Activated CD8-positive, alpha-beta T cell treated with anti-CD3 and anti-CD28 coated beads for 36 hours (primary cell): ENCODE results near the gene MGAT4C. TPM values are rescaled to one million over a fixed set of nuclear protein-coding genes. Genes with fewer than 3 reads are reported as not detected.

Experiments used
- ATAC-seq: fragments of 200-7000 bp; cut with Tn5 transposase; one replicate; pipeline ENCODE4 v1.10.0; 2021; ENCODE audit warnings: mild to moderate bottlenecking, moderate library complexity
- CTCF ChIA-PET: fragments of 350-600 bp; sonication (Branson Sonifier 250); formaldehyde crosslinking; loops from one replicate; lab custom pipeline; 2021; ENCODE audit warnings: antibody characterized with exemption; lab: Charles Lee
- POLR2A ChIA-PET: fragments of 350-600 bp; sonication (Branson Sonifier 250); formaldehyde crosslinking; loops from one replicate; lab custom pipeline; 2021; ENCODE audit warnings: antibody characterized with exemption; lab: Charles Lee
- DNase-seq: peaks from one replicate; pipeline ENCODE4 v3.0.0-alpha.2; 2020
- H3K27ac Mint-ChIP-seq: one replicate; pipeline ENCODE4 v1.8.0; 2021; ENCODE audit warnings: mild to moderate bottlenecking, mixed read lengths
- H3K27me3 Mint-ChIP-seq: one replicate; pipeline ENCODE4 v1.8.0; 2021; ENCODE audit warnings: mixed read lengths
- H3K36me3 Mint-ChIP-seq: one replicate; pipeline ENCODE4 v1.8.0; 2021; ENCODE audit warnings: low read depth, mixed read lengths
- H3K4me1 Mint-ChIP-seq: one replicate; pipeline ENCODE4 v1.8.0; 2021; ENCODE audit warnings: low read depth, mixed read lengths
- H3K4me3 Mint-ChIP-seq: one replicate; pipeline ENCODE4 v1.8.0; 2021; ENCODE audit warnings: mild to moderate bottlenecking, moderate library complexity, mixed read lengths
- H3K9me3 Mint-ChIP-seq: one replicate; pipeline ENCODE4 v1.8.0; 2021; ENCODE audit warnings: mixed read lengths
- CTCF ChIP-seq: fragments of 200-600 bp; IDR thresholded peaks from one replicate; pipeline ENCODE4 v1.8.0; 2022; ENCODE audit warnings: antibody characterized with exemption, mild to moderate bottlenecking
- intact Hi-C: fragments of 100-400 bp; cut with micrococcal nuclease; formaldehyde crosslinking; loops from one replicate; pipeline ENCODE4 v1.10.0; 2022
- total RNA-seq, 2 experiments: library from RNA; stranded (reverse); gene quantifications; one replicate each; pipeline ENCODE4 v1.2.3, GENCODE V29; 2021

The MGAT4C gene
- total RNA-seq, 2 experiments from 2014 or later: not detected

GRCh38 chr12:86188226-86188625, 68.0 kb downstream of the MGAT4C start:
- no peaks in the 10 kb centered on the region for H3K27me3 Mint-ChIP-seq
- ATAC-seq (no peak), DNase-seq (no peak)
- no peak overlapping the region for H3K27ac Mint-ChIP-seq
- H3K4me3 Mint-ChIP-seq: no peak overlapping the region
- POLR2A ChIA-PET: no interaction called here
- CTCF ChIA-PET: no interaction called here
- TF ChIP-seq CTCF: no peak
- intact Hi-C loops: no loop called here
- H3K9me3 Mint-ChIP-seq: no peaks in the 10 kb centered on the region
- no peaks in the 10 kb centered on the region for H3K36me3 Mint-ChIP-seq
- no peaks in the 10 kb centered on the region for H3K4me1 Mint-ChIP-seq

- POLR2A ChIA-PET: no interaction called here
- no peaks in the 10 kb centered on the region for H3K9me3 Mint-ChIP-seq
- no peaks in the 10 kb centered on the region for H3K36me3 Mint-ChIP-seq
- DNase-seq (no peak), ATAC-seq (no peak)
- no peak overlapping the region for H3K27ac Mint-ChIP-seq
- intact Hi-C loops: no loop called here
- H3K4me3 Mint-ChIP-seq: no peak overlapping the region
- TF ChIP-seq CTCF: no peak
- no peaks in the 10 kb centered on the region for H3K27me3 Mint-ChIP-seq
- no peaks in the 10 kb centered on the region for H3K4me1 Mint-ChIP-seq
- CTCF ChIA-PET: no interaction called here
Observed at GRCh38 chr12:86186449-86186848, 69.7 kb downstream of the MGAT4C start.

GRCh38 chr12:86179855-86180254, 76.3 kb downstream of the MGAT4C start:
- CTCF ChIA-PET: no interaction called here
- Mint-ChIP-seq H3K27ac (no peak overlapping the region), H3K4me1 (no peaks in the 10 kb centered on the region), H3K36me3 (no peaks in the 10 kb centered on the region), H3K9me3 (peaks cover 10% of the 10 kb centered on the region), H3K27me3 (no peaks in the 10 kb centered on the region), H3K4me3 (no peak overlapping the region)
- POLR2A ChIA-PET: no interaction called here
- no peak for TF ChIP-seq CTCF
- intact Hi-C loops: no loop called here
- ATAC-seq (no peak), DNase-seq (no peak)

GRCh38 chr12:86174188-86174587, 82.0 kb downstream of the MGAT4C start:
- Mint-ChIP-seq H3K27me3 (no peaks in the 10 kb centered on the region), H3K27ac (no peak overlapping the region), H3K4me3 (no peak overlapping the region), H3K36me3 (no peaks in the 10 kb centered on the region), H3K9me3 (peaks cover 5% of the 10 kb centered on the region), H3K4me1 (no peaks in the 10 kb centered on the region)
- no peak for DNase-seq
- intact Hi-C loops: no loop called here
- ChIA-PET CTCF (no interaction called here), POLR2A (no interaction called here)
- TF ChIP-seq CTCF: no peak
- ATAC-seq: no peak

- TF ChIP-seq CTCF: no peak
- H3K4me3 Mint-ChIP-seq: no peak overlapping the region
- no peak overlapping the region for H3K27ac Mint-ChIP-seq
- DNase-seq (no peak), ATAC-seq (no peak)
- peaks cover 5% of the 10 kb centered on the region for H3K9me3 Mint-ChIP-seq
- POLR2A ChIA-PET: no interaction called here
- no peaks in the 10 kb centered on the region for H3K36me3 Mint-ChIP-seq
- CTCF ChIA-PET: no interaction called here
- intact Hi-C loops: no loop called here
- H3K4me1 Mint-ChIP-seq: no peaks in the 10 kb centered on the region
- H3K27me3 Mint-ChIP-seq: no peaks in the 10 kb centered on the region
Observed at GRCh38 chr12:86172913-86173443, 83.2 kb downstream of the MGAT4C start.
